Measurements from ENCODE around the gene TNFRSF13B.
"Not testable (repeated sequence)": the region's sequence is repeated elsewhere in the genome, so short reads cannot be mapped to it uniquely, and the experiment has no call there.

TNFRSF13B gene

DNA sequence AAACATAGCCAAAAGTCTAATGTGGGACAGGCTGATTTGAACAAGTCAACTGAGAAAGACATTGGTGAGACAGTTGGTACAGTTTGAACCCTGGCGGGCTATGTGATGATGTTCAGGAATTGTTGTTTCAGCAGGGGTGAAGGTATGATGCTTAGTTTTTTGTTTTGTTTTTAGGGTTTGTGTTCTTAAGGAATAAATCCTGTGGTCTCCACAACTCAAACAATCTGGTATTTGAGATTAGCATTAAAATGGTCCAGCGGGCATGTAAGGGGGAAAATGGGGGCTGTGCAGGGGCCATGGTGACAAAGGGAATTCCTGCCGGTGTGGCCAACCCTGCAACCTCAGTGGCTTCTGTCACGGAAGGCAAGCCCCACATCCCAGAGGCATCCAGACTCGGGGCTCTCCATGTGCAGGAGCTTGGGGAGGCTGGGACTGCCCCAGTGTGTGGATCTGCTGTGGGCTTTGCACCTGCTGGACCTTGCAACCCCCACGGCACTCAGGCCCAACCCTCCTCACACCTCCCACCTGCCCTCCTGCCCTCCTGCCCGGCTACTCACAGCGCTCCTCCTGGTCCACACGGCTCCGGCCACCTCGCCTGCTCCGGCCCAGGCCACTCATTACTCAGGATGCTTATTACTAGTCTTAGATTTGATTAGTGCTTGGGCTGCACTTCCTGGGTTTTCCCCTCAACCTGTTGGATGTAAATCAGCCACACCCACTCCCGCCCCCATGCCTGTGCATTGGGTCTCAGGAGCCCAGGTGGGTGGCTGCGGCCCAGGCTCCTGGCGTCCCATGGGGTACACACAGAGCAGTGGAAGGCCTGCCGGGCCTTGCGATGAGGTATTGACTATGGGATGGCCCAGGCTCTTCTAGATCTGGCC lies at the start of gene TNFRSF13B:
Gene TNFRSF13B, minus strand, starts transcription at position 661 of the 881 bp plus-strand sequence. Its CDS starts 43 bp downstream, at position 618.
- DNase-seq (ENCODE audit: low spot score): no peak

- DNase-seq (ENCODE audit: low spot score): peak; percentile 63
Observed at GRCh38 chr17:17021194-17021863, 49.4 kb upstream of the TNFRSF13B start.

- no peak for DNase-seq (ENCODE audit: low spot score)
Observed at GRCh38 chr17:17020821-17021193, 48.9 kb upstream of the TNFRSF13B start.

GRCh38 chr17:17019891-17020456 lies 48.1 kb upstream of the TNFRSF13B start:
- DNase-seq (ENCODE audit: low spot score): no peak

GRCh38 chr17:17019430-17019762 lies 47.5 kb upstream of the TNFRSF13B start:
- DNase-seq (ENCODE audit: low spot score): no peak

GRCh38 chr17:17018612-17019429 lies 46.9 kb upstream of the TNFRSF13B start:
- no peak for DNase-seq (ENCODE audit: low spot score)

DNA sequence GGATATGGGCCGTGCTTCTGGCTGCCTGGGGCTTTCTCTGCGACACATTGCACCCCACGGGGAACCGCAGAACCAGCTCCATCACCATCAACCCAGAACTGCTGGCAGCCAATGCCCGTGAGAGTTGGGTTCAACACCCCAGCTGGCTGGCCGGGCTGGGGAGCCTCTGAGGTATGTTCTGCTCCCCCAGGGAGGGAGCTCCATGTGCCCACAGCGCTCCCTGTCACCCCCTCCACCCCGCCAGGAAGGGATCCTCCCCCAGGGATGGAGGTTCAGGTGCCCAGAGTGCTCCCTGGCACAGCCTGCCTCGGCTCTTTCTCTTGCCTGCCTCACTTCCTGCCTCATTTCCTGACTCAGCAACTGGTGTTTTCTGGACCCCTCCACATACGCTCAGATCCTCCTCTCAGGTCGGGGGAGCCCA lies 46.1 kb upstream of the TNFRSF13B start:
- no peak for DNase-seq (ENCODE audit: low spot score)

GRCh38 chr17:17017343-17018014 lies 45.6 kb upstream of the TNFRSF13B start:
- no peak for DNase-seq (ENCODE audit: low spot score)

DNA sequence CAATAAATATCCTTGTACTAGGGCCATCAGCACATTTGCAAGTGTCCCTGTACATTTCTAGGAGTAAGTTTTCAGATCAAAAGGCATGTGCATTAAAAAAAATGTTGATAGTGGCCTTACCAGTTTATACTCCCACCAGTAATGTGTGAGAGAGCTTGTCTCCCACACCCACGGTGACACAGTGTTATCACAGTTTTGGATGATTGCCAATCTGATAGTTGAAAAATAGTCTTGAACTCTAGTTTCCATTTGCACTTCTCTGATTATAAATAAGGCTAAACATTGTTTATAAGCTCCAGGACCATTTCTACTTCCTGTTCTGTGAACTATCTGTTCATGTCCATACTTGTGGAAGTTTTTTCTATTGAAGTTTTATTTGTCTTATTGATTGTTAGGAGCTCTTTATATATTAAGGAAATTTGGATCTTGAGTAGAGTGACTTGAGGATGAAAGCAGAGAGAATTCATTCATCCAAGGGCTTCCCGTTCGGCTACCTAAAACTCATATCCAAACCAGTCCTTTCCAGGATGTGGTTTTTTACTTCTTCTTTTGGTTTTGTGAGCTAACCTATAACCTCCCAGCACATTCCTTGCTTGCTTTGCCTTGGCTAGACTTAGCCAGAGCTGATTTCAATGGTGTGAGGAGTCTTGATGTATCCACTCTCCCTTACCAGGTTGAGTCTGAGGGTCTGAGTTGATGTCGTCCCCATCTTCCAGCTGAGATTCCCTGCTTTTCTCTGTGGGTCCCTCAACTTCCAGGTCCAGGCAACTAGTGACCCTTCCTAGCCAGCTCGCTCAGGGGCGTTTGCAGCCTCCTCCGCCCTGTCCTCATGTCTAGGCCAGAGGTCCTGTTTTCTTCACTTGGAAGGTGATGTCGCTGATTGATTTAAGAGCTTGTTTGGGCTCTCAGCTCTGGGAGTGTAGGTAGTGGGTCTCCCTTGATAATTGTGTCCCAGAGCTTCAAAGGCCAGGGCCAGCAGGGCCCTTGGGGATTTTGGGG lies 44.6 kb upstream of the TNFRSF13B start:
- DNase-seq (ENCODE audit: low spot score): not testable (repeated sequence)

GRCh38 chr17:17015230-17015629 lies 43.3 kb upstream of the TNFRSF13B start:
- no peak for DNase-seq (ENCODE audit: low spot score)

GRCh38 chr17:17014748-17015124 lies 42.8 kb upstream of the TNFRSF13B start:
- DNase-seq (ENCODE audit: low spot score): peak; percentile 48

- not testable (repeated sequence) for DNase-seq (ENCODE audit: low spot score)
Observed at GRCh38 chr17:17013828-17014747, 42.2 kb upstream of the TNFRSF13B start.

GRCh38 chr17:17011043-17011907 lies 39.4 kb upstream of the TNFRSF13B start:
- not testable (repeated sequence) for DNase-seq (ENCODE audit: low spot score)

GRCh38 chr17:17010545-17011034 lies 38.7 kb upstream of the TNFRSF13B start:
- not testable (repeated sequence) for DNase-seq (ENCODE audit: low spot score)

GRCh38 chr17:17009972-17010371 lies 38.1 kb upstream of the TNFRSF13B start:
- not testable (repeated sequence) for DNase-seq (ENCODE audit: low spot score)

DNA sequence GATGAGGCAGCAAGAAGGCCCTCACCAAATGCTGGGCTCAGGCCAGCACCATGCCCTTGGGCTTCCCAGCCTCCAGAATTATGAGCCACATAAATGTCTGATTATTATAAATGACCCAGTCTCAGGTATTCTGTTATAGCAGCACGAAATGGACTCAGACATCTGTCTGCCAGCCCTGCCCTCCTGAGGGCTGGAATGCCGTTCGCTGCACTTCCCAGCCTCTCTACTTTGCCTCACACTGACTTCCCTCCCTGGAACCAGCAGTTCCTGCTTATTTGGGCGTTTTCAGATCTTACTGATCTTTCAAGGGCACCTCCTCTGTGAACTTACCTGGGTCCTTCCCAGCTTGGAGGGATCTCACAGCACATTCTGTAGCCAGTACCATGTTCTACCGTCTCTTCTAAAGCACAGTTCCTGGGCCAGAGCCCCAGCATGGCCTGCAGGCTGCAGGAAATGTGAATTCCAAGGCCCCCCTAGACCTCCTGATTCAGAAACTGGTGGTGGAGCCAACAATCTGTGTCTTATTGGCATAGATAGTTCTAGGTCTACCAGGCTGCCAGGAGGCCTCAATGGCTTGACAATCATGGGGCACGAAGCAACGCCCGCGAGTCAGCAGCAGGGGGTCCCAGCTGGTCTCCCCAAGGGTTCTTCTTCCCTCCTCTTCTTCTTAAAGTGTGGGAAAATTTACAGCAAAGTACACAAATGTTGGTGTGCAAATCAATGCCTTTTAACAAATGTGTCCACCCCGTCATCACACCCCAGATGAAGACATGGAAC lies 36.9 kb upstream of the TNFRSF13B start:
- not testable (repeated sequence) for DNase-seq (ENCODE audit: low spot score)

- DNase-seq (ENCODE audit: low spot score): not testable (repeated sequence)
Observed at GRCh38 chr17:17007891-17008290, 36.0 kb upstream of the TNFRSF13B start.

Measured in putamen (tissue), 1 donor.